ENCODE results near the gene A4GALT. TPM values are rescaled to one million over a fixed set of nuclear protein-coding genes. Genes with fewer than 3 reads are reported as not detected.

The A4GALT gene
- total RNA-seq, 1 donor from 2014 or later: not detected

DNA sequence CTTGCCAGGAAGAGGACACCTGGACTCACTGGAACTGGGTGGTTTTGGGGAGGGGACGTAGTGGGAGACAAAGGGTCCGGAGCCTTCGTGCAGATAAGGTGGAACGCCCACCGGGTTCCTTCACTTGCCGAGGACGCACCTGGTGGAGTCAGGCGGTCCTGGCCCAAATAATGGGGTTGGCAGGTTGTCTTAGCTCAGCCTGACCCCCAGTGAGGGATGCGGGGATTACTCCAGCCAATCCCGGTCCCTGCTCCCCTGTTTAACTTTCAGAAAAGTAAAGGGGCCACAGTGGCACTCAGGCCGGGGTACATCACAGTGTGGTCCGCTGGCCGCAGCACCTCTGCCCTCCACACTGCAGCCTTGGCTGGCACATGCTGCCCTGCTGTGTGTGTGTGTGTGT lies 18.0 kb downstream of the A4GALT start:
- intact Hi-C loops (cut with micrococcal nuclease): no loop called here

- intact Hi-C loops (cut with micrococcal nuclease): no loop called here
Observed at GRCh38 chr22:42701694-42702093, 19.0 kb downstream of the A4GALT start.

DNA sequence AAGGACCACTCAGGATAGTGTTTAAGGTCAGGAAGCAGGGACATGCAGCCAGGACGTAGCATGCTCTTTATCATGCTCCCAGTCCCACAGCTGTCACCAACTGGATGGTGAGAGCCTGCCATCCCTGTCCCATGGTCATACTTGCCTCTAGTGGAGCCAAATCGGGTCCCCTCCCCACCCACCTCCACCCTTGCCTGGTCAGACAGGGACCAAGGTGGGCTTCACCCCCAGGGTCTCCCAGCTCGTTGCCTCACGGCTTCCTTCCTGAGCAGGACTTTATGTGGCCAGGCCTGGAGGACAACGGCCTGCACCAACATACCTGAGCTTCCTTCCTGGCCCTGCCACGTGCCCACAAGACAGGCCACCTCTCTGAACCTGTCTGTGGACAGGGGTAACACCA lies 19.8 kb downstream of the A4GALT start:
- intact Hi-C loops (cut with micrococcal nuclease): no loop called here

DNA sequence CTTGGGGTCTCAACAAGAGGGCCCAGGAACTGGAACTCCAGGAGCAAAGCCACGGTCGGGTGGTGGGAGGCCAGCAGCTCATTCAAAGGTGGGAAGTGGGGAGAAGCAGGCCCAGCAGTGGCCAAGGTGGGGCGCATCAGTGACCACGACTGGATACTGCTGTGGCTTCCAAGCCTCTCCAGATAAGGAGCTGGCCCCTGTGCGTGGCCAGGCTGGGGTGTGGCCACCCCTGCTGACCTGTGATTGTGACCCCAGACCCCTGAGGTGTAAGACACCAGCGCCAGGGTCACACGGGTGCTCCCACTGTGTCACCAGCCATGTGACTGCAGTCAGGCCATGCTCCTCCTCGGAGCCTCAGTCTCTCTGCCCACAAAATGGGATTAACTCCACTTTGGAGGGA lies 20.3 kb downstream of the A4GALT start:
- intact Hi-C loops (cut with micrococcal nuclease): no loop called here

- intact Hi-C loops (cut with micrococcal nuclease): no loop called here
Observed at GRCh38 chr22:42699976-42700352, 20.7 kb downstream of the A4GALT start.

- intact Hi-C loops (cut with micrococcal nuclease): no loop called here
Observed at GRCh38 chr22:42699281-42699975, 21.2 kb downstream of the A4GALT start.

DNA sequence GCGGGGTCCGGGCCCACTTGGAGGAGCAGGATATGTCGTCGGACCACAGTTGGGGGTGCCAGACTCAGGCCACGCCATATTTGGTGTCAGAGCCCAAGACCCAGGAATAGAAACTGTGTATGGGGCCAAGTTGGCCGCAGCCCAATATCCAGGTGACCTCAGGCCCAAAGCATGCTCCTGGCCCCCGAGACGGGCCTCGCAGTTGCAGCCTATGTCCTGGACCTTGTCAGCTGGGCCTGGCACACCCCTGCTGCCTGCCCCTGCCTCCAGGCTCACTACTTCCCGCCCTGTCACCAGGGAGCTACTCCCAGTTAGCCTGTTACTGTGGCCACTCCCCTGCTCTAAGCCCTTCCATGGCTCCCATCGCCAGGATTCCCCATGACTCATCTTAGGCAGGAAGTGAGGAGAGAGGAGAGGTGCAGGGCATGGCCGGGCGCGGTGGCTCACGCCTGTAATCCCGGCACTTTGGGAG lies 23.1 kb downstream of the A4GALT start:
- intact Hi-C loops (cut with micrococcal nuclease): no loop called here

DNA sequence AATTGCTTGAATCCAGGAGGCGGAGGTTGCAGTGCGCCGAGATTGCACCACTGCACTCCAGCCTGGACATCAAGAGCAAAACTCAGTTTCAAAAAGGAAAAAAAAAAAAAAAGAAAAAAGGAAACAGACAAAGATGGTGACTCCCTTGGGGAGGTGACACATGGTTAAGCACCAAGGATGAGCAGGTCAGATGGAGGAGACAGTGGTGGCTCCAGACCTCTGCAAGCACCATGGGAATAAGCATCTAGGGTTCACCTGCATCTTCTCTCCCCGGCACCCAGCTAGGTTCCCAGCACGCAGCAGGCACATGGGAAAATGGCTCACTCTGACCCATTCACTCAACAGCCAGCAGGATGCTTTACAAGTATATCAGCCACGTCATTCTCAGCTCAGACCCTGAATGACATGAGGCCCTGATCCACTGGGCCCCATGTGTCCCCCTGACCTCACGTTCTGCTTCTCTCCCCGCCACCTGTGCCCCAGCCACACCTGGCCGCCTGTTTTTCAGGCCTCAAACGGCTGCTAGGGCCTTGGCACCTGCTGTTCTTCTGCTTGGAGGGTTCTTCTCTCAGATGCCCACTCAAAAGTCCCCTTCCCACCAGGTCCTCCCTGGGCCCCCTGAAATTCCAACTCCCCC lies 24.2 kb downstream of the A4GALT start:
- intact Hi-C loops (cut with micrococcal nuclease): no loop called here

- intact Hi-C loops (cut with micrococcal nuclease): no loop called here
Observed at GRCh38 chr22:42695294-42695693, 25.4 kb downstream of the A4GALT start.

DNA sequence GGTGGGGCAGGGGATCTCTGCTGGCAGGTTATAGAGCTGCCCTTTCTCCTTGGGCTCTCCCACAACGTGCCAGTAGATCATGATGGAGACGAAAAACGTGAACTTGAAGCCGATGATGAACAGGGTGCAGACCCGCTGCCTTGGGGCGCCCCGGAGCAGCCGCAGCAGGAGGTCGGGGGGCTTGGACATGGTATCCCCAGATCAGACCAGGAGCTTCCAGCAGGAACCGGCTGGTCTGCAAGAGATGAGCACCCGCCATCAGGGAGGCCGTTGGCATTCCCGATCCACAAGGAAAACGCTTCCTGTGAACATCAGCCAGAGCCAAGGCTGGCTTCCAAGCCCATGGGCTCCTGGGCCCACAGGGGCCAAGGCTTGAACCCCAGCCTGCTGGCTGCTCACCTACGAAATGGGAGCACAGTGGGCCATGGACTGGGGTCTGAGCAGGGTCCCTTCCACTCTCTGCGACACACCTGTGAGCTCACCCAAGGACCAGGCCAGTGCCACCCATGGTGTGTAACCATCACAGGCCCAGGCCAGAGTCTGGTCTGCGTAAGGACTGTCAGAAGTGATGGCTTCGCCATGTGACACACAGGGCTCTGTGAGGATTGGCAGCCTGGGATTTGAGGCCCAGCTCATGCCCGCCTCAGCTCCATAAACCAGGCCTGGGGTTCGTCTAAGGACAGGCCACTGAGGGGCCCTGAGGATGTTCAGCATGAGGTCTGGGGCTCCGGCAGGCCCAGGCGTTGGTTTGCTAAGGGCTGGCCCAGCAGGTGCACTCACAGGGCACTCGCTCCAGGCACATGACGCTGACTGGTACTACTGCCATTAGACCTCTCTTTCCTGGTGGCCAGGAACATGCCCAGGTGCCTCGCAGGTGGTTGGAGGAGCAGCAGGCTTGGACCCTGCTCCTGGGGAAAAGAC lies 26.6 kb downstream of the A4GALT start:
- intact Hi-C loops (cut with micrococcal nuclease): no loop called here

DNA sequence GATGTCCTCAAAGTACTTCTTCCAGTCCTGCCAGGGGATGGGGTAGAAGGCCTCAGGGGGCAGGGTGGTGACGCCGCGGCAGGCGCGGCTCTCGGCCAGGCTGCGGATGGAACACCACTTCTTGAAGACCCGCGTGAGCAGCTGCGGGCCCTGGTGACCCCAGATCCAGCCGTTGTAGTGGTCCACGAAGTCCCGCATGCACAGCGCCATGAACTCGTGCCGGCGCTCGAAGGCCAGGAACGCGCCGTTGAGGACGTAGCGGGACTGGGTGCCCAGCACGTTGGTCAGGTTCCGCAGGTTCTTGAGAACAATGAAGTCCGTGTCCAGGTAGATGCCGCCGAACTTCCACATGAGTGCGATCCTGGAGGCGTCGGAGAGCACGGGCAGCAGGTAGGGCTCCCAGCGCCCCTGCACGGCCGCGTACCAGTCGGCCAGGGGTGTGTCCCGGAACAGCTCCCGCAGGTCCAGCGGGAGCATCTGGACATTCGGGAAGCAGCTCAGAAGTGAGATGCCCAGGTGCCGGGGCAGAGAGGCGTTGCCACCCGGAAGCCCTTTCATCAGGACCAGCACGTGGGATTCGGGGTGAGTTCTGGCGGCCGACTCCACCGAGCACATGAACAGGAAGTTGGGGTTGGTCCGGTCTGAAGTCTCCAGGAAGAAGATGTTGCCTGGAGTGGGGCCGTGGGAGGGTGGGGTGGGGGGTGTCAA lies 27.5 kb downstream of the A4GALT start:
- intact Hi-C loops (cut with micrococcal nuclease): no loop called here

GRCh38 chr22:42692239-42693054 lies 28.2 kb downstream of the A4GALT start:
- intact Hi-C loops (cut with micrococcal nuclease): no loop called here

- intact Hi-C loops (cut with micrococcal nuclease): no loop called here
Observed at GRCh38 chr22:42691440-42691839, 29.2 kb downstream of the A4GALT start.

- intact Hi-C loops (cut with micrococcal nuclease): no loop called here
Observed at GRCh38 chr22:42688241-42689211, 32.1 kb downstream of the A4GALT start.

GRCh38 chr22:42686756-42687491 lies 33.7 kb downstream of the A4GALT start:
- intact Hi-C loops (cut with micrococcal nuclease): no loop called here

DNA sequence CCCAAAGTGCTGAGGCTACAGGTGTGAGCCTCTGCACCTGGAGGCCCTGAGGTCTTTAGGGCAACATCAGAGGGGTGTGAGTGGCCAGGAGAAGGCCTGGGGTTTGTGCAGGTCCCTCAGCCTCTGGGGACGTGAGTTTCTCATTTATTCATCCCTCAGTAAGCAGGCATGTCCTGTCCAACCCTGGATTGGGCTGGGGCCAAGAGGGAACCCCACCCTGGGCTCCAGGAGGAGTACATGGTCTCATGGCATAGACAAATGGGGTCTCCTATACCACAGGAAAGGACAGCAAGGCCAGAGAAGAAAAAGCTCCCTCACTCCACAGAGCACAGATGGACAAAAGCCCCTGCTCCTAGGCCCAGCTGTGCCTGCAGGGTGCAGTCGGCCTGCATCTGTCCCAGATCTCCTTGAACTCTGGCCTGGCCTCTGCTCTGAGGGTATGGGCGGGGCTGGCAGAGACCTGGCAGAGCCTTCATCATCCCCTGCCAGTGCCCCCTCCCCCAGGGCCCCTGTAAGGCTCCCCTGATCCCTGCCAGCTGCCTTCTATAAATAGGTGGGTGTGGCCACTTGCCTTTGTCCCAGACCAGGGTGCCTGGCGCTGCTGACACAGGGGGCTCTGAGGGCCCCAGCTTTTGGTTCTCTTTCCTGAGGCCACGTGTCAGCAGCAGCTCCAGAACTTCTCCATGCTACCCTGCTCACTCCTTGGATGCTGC lies 34.6 kb downstream of the A4GALT start:
- intact Hi-C loops (cut with micrococcal nuclease): no loop called here

DNA sequence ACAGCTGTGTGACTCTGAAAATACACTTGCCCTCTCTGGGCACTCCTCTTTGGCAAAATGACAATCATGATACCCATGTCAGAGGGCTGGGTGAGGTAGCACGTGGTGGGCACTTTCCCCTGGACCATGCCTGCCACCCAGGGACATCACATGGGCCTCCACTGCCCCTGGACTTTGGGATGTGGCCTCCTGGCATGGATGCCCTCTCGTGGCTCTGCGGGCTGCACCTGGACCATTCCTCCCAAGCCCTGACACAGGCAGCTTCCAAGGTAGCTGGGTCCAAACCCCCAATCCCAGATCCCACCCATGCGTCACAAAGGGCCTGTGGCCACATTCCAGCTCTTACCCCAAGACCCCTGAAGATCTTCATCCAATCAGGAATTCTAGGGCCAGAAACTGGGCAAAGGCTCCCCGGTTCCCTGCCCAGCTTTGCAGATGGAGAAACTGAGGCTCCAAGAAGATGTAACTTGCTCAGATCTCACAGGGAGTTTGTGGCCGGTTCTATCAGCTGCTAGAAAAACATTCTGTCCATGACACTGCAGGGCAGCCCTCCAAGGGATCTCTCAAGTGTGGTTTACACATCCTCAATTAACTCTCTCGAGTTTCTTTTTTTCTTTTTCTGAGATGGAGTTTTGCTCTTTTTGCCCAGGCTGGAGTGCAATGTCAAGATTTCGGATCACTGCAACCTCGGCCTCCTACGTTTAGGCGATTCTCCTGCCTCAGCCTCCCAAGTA lies 36.0 kb downstream of the A4GALT start:
- intact Hi-C loops (cut with micrococcal nuclease): no loop called here

Measured in T-helper 2 cell treated with Interferon-gamma antibody and Interleukin-4, amounts not matched to agents 100 ng/mL and 5 ng/mL, for 36 hours (primary cell).